K562 (cell line): ENCODE data around the gene COX4I2. TPM values are rescaled to one million over a fixed set of nuclear protein-coding genes. Genes with fewer than 3 reads are reported as not detected.

Experiments
- CBX1 ChIP-seq: sonication (generic); IDR thresholded peaks from 2 replicates; pipeline ENCODE4 v1.6.1; 2016; ENCODE audit warnings: antibody characterized with exemption, low read depth, mild to moderate bottlenecking
- CREB5 ChIP-seq: fragments of 250-450 bp; sonication (Bioruptor Pico); IDR thresholded peaks from 2 replicates; pipeline ENCODE4 v1.5.0; 2020; ENCODE audit warnings: mild to moderate bottlenecking
- CTCF ChIP-seq, 3 experiments: IDR thresholded peaks in 2 of 3; conservative IDR thresholded peaks in 1 of 3; 2 replicates each; pipeline ENCODE4 v1.5.1; 2011 to 2012; ENCODE audit warnings: low read length in 3 of 3, mild to moderate bottlenecking in 3 of 3, control low read depth in 2 of 3, improper control_type of control experiment in 1 of 3, inconsistent platforms in 1 of 3, low read depth in 1 of 3, mixed read lengths in 1 of 3, moderate library complexity in 1 of 3; ENCODE audit not compliant: insufficient read depth in 2 of 3
- DMBX1 ChIP-seq: fragments of 250-450 bp; sonication (Bioruptor Pico); IDR thresholded peaks from 2 replicates; pipeline ENCODE4 v1.8.0; 2022; ENCODE audit warnings: inconsistent platforms, mild to moderate bottlenecking, moderate library complexity, borderline replicate concordance
- ESRRB ChIP-seq: fragments of 250-450 bp; sonication (Bioruptor Pico); IDR thresholded peaks from 2 replicates; pipeline ENCODE4 v1.5.0; 2020; ENCODE audit warnings: mild to moderate bottlenecking, moderate library complexity, borderline replicate concordance
- EZH2 ChIP-seq: IDR thresholded peaks from 2 replicates; pipeline ENCODE4 v1.6.1; 2012; ENCODE audit warnings: low read depth, mild to moderate bottlenecking, inconsistent platforms, low read length, borderline replicate concordance
- HOXB6 ChIP-seq: fragments of 250-450 bp; sonication (Bioruptor Pico); IDR thresholded peaks from 2 replicates; pipeline ENCODE4 v1.5.1; 2022; ENCODE audit warnings: mild to moderate bottlenecking, borderline replicate concordance
- MTA3 ChIP-seq: fragments of 450-650 bp; formaldehyde crosslinking; IDR thresholded peaks from 2 replicates; pipeline ENCODE4 v1.6.1; 2017; ENCODE audit warnings: mild to moderate bottlenecking, borderline replicate concordance
- NEUROD1 ChIP-seq: fragments of 150-350 bp; IDR thresholded peaks from 2 replicates; pipeline ENCODE4 v1.6.1; 2014; ENCODE audit warnings: borderline replicate concordance, low read length, low read depth; ENCODE audit not compliant: partially characterized antibody
- PRMT5 ChIP-seq: sonication (generic); formaldehyde crosslinking; IDR thresholded peaks from 2 replicates; pipeline ENCODE4 v1.5.0; 2020; ENCODE audit warnings: missing genetic modification reagents
- RFX1 ChIP-seq: fragments of 450-650 bp; IDR thresholded peaks from 2 replicates; pipeline ENCODE4 v1.6.1; 2016; ENCODE audit warnings: mild to moderate bottlenecking, moderate library complexity
- RFX5 ChIP-seq: IDR thresholded peaks from 2 replicates; pipeline ENCODE4 v1.6.1; 2011; ENCODE audit warnings: low read depth, mild to moderate bottlenecking, improper control_type of control experiment, low read length
- SMARCA4 ChIP-seq: fragments of 450-650 bp; IDR thresholded peaks from 2 replicates; pipeline ENCODE4 v1.6.1; 2016
- TAF15 ChIP-seq: fragments of 200-400 bp; formaldehyde crosslinking; IDR thresholded peaks from 2 replicates; pipeline ENCODE4 v1.6.1; 2017; ENCODE audit warnings: mild to moderate bottlenecking, low read depth, low read length, moderate library complexity
- TCF7 ChIP-seq: sonication (generic); IDR thresholded peaks from 2 replicates; pipeline ENCODE4 v1.6.1; 2016; ENCODE audit warnings: antibody characterized with exemption, borderline replicate concordance
- ZNF282 ChIP-seq: sonication (generic); formaldehyde crosslinking; IDR thresholded peaks from 2 replicates; pipeline ENCODE4 v1.8.1; 2023; ENCODE audit warnings: missing genetic modification reagents
- ZNF407 ChIP-seq: fragments of 450-650 bp; IDR thresholded peaks from 2 replicates; pipeline ENCODE4 v1.6.1; 2016; ENCODE audit warnings: low read depth
- polyA plus RNA-seq, 8 experiments: library from polyadenylated mRNA; depleted of rRNA in 4 of 8; stranded (reverse) in 5 of 8; unstranded in 3 of 8; fragments of >200 nt; fragmentation: Nextera tagmentation in 2 of 8; fragmentation: Illumina TruSeq in 1 of 8; extraction: Ambion mirVana in 2 of 8; extraction: Trizol in 1 of 8; gene quantifications; 2 replicates each; pipeline versions ENCODE4 v1.2.1 to v1.2.3, GENCODE V29; 2011 to 2014; ENCODE audit warnings: inconsistent platforms in 1 of 8, missing spikeins in 1 of 8
- total RNA-seq, 7 experiments: library from RNA; depleted of rRNA in 6 of 7; stranded (reverse); fragments of >200 nt in 6 of 7; fragmentation: Illumina TruSeq in 2 of 7; extraction: Trizol in 2 of 7; gene quantifications; 2 replicates each; pipeline versions ENCODE4 v1.2.1 to v1.2.3, GENCODE V29; 2011 to 2021; ENCODE audit warnings: low replicate concordance in 1 of 7

Gene COX4I2
- total and polyA plus RNA-seq, 9 of the 15 experiments (the other 6 are each of a cell fraction or from before 2014, with no cell fraction given), result not detected

DNA sequence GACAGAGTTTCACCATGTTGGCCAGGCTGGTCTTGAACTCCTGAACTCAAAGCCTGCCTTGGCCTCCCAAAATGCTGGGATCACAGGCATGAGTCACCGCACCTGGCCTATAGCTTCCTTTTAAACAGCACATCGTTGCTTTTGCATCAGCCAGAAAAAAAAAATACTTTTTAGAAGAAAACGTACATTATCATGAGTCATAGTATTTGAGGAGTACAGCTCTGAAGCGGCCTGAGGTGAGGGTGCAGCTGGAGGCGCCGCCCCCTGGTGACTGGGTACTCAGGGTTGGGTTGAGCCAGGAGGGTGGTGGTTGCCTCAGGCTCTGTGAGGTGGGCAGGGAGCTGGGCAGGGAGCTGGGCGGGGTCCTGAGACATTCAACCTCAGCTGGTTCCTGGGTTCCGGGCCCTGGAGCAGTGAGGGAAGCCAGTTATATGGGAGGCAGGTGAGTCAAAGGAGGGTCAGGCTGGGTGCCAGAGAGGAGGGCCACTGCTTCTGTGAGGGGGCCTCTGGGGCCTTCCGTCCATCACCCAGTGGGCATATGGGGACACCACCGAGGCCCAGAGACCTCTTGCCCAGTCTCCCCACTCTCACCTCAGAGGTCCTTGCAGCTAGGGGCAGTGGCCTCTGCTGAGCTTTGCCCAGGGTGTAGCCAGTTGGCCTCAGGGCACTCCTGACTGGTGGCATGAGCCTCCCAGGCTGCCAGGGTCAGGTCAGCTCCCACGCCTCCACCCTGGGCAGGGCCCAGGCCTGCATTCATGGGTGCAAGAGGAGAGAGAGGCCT lies 44.3 kb upstream of the COX4I2 start (continued):
- TF ChIP-seq CTCF (IDR thresholded peaks at IDR 0.05 in 2 of 3, conservative IDR thresholded peaks at IDR 0.05 in 1 of 3; ENCODE audit: insufficient read depth in 2 of 3, low read depth in 1 of 3, low read length in 3 of 3) (peak in 1 of 3 experiments; percentile 2; a peak in 1 of 6 replicates), MTA3 (no peak), EZH2 (no peak), DMBX1 (CRISPR knock-in tag) (no peak), ZNF282 (CRISPR knock-in tag) (no peak), RFX1 (no peak), ESRRB (CRISPR knock-in tag) (no peak), TAF15 (no peak), PRMT5 (CRISPR knock-in tag) (no peak), CBX1 (no peak), HOXB6 (no peak), RFX5 (no peak), SMARCA4 (peak; percentile 76), NEUROD1 (peak; percentile 39), TCF7 (no peak), CREB5 (no peak), ZNF407 (no peak)
